ENCODE results near the gene NHSL1.
A peak's percentile ranks its signal among the peaks of the same experiment; 100 is the strongest.

NHSL1 gene

DNA sequence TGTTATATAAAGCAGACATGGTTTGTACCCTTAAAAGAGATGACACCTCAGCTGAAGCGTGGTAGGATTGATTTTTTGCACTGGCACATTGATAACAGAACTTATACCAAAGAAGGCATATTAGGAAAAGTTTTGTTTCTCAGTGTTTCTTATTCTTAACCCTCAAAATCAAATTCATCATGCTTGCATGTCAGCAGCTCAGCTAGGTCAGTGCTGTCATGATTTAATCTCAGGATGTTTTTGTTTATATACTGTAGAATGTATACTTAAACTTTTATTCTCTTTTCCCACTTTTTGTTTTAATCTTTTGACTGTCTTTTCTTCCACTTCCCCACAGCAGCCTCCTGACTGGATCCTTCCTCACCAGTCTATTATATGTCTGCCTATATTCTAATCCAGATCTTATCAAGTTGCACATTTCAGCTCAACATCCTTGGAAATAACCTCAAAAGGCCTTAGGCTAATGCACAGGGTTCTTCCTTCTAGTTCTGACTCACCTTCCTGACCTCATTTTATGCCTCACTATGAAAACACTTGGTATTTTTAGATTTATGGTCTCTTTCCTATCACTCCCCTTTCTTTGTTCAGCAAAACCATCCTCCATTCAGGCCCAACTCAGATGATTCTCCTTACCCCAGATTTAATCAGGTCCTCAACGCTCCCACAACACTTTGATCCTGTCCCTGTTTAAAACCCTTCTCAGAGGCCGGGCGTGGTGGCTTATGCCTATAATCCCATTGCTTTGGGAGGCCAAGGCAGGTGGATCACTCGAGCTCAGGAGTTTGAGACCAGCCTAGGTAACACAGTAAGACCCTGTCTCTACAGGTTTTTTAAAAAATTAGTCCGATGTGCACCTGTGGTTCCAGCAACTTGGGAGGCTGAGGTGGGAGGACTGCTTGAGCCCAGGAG, 88.1 kb downstream of the NHSL1 start:
- Histone ChIP-seq H3K4me3 (ENCODE audit: low read depth, low read length, poor library complexity, severe bottlenecking) (no peak overlapping the region), H4K20me1 (ENCODE audit: insufficient read depth, low read length) (no peaks in the 10 kb centered on the region), H3K79me2 (ENCODE audit: insufficient read depth, low read length) (no peaks in the 10 kb centered on the region), H3K4me1 (ENCODE audit: insufficient read depth, low read length, severe bottlenecking) (peaks cover 2% of the 10 kb centered on the region), H3K9me3 (ENCODE audit: low read length) (no peaks in the 10 kb centered on the region), H3K27me3 (ENCODE audit: insufficient read depth, low read length) (no peaks in the 10 kb centered on the region), H3K9me2 (ENCODE audit: low read depth, low read length) (no peaks in the 10 kb centered on the region), H2AFZ (ENCODE audit: low read length) (no peak overlapping the region), H3F3A (ENCODE audit: insufficient read depth, low read length) (no peaks in the 10 kb centered on the region), H3K9ac (ENCODE audit: low read length) (no peak overlapping the region), H3K27ac (ENCODE audit: low read depth, low read length, poor library complexity, severe bottlenecking) (no peak overlapping the region), H3K36me3 (ENCODE audit: insufficient read depth, low read length) (peaks cover 65% of the 10 kb centered on the region), H3K4me2 (ENCODE audit: low read length) (no peak overlapping the region)
- no peak for TF ChIP-seq EZH2 (IDR thresholded peaks at IDR 0.05; ENCODE audit: borderline replicate concordance, low read length)
- TF ChIP-seq, protein P1, sequence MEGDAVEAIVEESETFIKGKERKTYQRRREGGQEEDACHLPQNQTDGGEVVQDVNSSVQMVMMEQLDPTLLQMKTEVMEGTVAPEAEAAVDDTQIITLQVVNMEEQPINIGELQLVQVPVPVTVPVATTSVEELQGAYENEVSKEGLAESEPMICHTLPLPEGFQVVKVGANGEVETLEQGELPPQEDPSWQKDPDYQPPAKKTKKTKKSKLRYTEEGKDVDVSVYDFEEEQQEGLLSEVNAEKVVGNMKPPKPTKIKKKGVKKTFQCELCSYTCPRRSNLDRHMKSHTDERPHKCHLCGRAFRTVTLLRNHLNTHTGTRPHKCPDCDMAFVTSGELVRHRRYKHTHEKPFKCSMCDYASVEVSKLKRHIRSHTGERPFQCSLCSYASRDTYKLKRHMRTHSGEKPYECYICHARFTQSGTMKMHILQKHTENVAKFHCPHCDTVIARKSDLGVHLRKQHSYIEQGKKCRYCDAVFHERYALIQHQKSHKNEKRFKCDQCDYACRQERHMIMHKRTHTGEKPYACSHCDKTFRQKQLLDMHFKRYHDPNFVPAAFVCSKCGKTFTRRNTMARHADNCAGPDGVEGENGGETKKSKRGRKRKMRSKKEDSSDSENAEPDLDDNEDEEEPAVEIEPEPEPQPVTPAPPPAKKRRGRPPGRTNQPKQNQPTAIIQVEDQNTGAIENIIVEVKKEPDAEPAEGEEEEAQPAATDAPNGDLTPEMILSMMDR (IDR thresholded peaks at IDR 0.05; ENCODE audit: low read length), result no peak

DNA sequence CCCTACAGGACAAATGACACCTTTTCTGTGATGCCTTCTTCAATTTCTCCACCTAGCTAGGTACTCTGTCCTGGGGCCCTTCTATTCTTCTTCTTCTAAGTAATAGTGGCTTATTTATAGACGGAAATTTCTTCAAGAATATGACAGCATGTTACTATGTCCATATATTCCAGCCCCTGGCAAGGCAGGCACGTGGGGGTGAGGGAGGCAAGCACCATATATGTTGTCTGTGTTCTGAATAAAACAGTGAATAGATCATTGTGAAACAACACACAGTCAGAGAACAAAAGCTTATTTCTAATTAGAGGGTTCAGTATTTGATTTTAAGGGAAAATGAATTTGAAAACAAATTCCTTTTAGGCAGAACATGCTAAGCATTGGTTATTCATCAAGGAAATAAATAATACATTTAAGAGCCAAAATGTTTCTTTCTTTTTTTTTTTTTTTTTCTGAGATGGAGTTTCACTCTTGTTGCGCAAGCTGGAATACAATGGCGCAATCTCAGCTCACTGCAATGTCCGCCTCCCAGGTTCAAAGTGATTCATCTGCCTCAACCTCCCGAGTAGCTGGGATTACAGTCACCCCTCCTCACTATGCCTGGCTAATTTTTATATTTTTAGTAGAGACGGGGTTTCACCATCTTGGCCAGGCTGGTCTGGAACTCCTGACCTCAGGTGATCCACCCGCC, 89.1 kb downstream of the NHSL1 start:
- Histone ChIP-seq H3K4me1 (ENCODE audit: insufficient read depth, low read length, severe bottlenecking) (peaks cover 12% of the 10 kb centered on the region), H3K27ac (ENCODE audit: low read depth, low read length, poor library complexity, severe bottlenecking) (no peak overlapping the region), H3K79me2 (ENCODE audit: insufficient read depth, low read length) (no peaks in the 10 kb centered on the region), H3K9me2 (ENCODE audit: low read depth, low read length) (no peaks in the 10 kb centered on the region), H3K4me2 (ENCODE audit: low read length) (no peak overlapping the region), H3K9me3 (ENCODE audit: low read length) (no peaks in the 10 kb centered on the region), H3K27me3 (ENCODE audit: insufficient read depth, low read length) (no peaks in the 10 kb centered on the region), H4K20me1 (ENCODE audit: insufficient read depth, low read length) (no peaks in the 10 kb centered on the region), H3K9ac (ENCODE audit: low read length) (no peak overlapping the region), H2AFZ (ENCODE audit: low read length) (no peak overlapping the region), H3F3A (ENCODE audit: insufficient read depth, low read length) (no peaks in the 10 kb centered on the region), H3K36me3 (ENCODE audit: insufficient read depth, low read length) (peaks cover 71% of the 10 kb centered on the region), H3K4me3 (ENCODE audit: low read depth, low read length, poor library complexity, severe bottlenecking) (no peak overlapping the region)
- TF ChIP-seq EZH2 (IDR thresholded peaks at IDR 0.05; ENCODE audit: borderline replicate concordance, low read length), result no peak
- TF ChIP-seq, protein P1 (IDR thresholded peaks at IDR 0.05; ENCODE audit: low read length), result no peak

GRCh38 chr6:138406443-138406842, 92.9 kb downstream of the NHSL1 start:
- peak overlapping the region; percentile 84; the same call in 1 of the 2 replicates for H3K4me2 ChIP-seq (ENCODE audit: low read length)

More at GRCh38 chr6:138406443-138406842, 92.9 kb downstream of the NHSL1 start:
- no peak overlapping the region for H3K9ac ChIP-seq (ENCODE audit: low read length)
- H4K20me1 ChIP-seq (ENCODE audit: insufficient read depth, low read length), result no peaks in the 10 kb centered on the region
- peak overlapping the region; percentile 28 for H3K27ac ChIP-seq (ENCODE audit: low read depth, low read length, poor library complexity, severe bottlenecking)
- no peak overlapping the region for H3K4me3 ChIP-seq (ENCODE audit: low read depth, low read length, poor library complexity, severe bottlenecking)
- peaks cover 23% of the 10 kb centered on the region for H3K4me1 ChIP-seq (ENCODE audit: insufficient read depth, low read length, severe bottlenecking)
- H3K36me3 ChIP-seq (ENCODE audit: insufficient read depth, low read length), result peaks cover 47% of the 10 kb centered on the region
- H2AFZ ChIP-seq (ENCODE audit: low read length), result no peak overlapping the region
- H3K9me2 ChIP-seq (ENCODE audit: low read depth, low read length), result no peaks in the 10 kb centered on the region
- no peaks in the 10 kb centered on the region for H3K9me3 ChIP-seq (ENCODE audit: low read length)
- no peaks in the 10 kb centered on the region for H3F3A ChIP-seq (ENCODE audit: insufficient read depth, low read length)
- H3K79me2 ChIP-seq (ENCODE audit: insufficient read depth, low read length), result no peaks in the 10 kb centered on the region
- TF ChIP-seq, protein P1 (IDR thresholded peaks at IDR 0.05; ENCODE audit: low read length), result peak; percentile 16; the same call in 1 of the 2 replicates
- TF ChIP-seq EZH2 (IDR thresholded peaks at IDR 0.05; ENCODE audit: borderline replicate concordance, low read length), result no peak
- H3K27me3 ChIP-seq (ENCODE audit: insufficient read depth, low read length), result no peaks in the 10 kb centered on the region
